SU-DHL-6 (cell line): ENCODE measurements around the gene TLR10.

ENCODE experiments used
- H2AFZ ChIP-seq: fragments of 200-600 bp; sonication (generic); 2 replicates; pipeline ENCODE4 v1.6.1; 2014; ENCODE audit warnings: low read depth, mild to moderate bottlenecking, moderate library complexity, mixed read lengths, antibody characterized with exemption, low read length; ENCODE audit not compliant: severe bottlenecking
- H3F3A ChIP-seq: fragments of 200-600 bp; shearing (Covaris generic); 2 replicates; pipeline ENCODE4 v1.6.0; 2016; ENCODE audit warnings: antibody characterized with exemption, mild to moderate bottlenecking; ENCODE audit not compliant: insufficient read depth
- H3K27ac ChIP-seq: fragments of 200-600 bp; sonication (generic); 2 replicates; pipeline ENCODE4 v1.5.1; 2016; ENCODE audit warnings: low read depth, mild to moderate bottlenecking, low read length, moderate library complexity, mixed read lengths
- H3K27me3 ChIP-seq: fragments of 200-600 bp; sonication (generic), shearing (Covaris generic); 2 replicates; pipeline ENCODE4 v1.6.0; 2014; ENCODE audit warnings: mild to moderate bottlenecking, low read length
- H3K36me3 ChIP-seq: fragments of 200-600 bp; sonication (generic); 2 replicates; pipeline ENCODE4 v1.6.1; 2014; ENCODE audit warnings: mild to moderate bottlenecking, low read length, mixed read lengths
- H3K4me2 ChIP-seq: fragments of 300-600, 200-600 bp; shearing (Covaris generic), sonication (generic); 2 replicates; pipeline ENCODE4 v1.6.0; 2014; ENCODE audit warnings: low read length, low read depth, mild to moderate bottlenecking; ENCODE audit not compliant: poor library complexity, severe bottlenecking
- H3K4me3 ChIP-seq: fragments of 200-600 bp; sonication (generic); 2 replicates; pipeline ENCODE4 v1.5.1; 2014; ENCODE audit warnings: antibody characterized with exemption, low read length, mild to moderate bottlenecking, mixed read lengths; ENCODE audit not compliant: insufficient read depth, poor library complexity, severe bottlenecking
- H3K79me2 ChIP-seq: fragments of 200-600 bp; sonication (generic); 2 replicates; pipeline ENCODE4 v1.6.1; 2014; ENCODE audit warnings: mild to moderate bottlenecking, low read length, moderate library complexity; ENCODE audit not compliant: insufficient read depth
- H3K9ac ChIP-seq: fragments of 200-600 bp; sonication (generic); 2 replicates; pipeline ENCODE4 v1.7.0; 2014; ENCODE audit warnings: mild to moderate bottlenecking, low read length
- H3K9me2 ChIP-seq: fragments of 200-600 bp; sonication (generic); replicated peaks from 2 replicates; pipeline ENCODE4 v1.6.1; 2014; ENCODE audit warnings: low read length; ENCODE audit not compliant: insufficient read depth
- H3K9me3 ChIP-seq: fragments of 200-600 bp; sonication (generic); 2 replicates; pipeline ENCODE4 v1.6.1; 2014; ENCODE audit warnings: low read length, mixed read lengths; ENCODE audit not compliant: insufficient read depth
- H4K20me1 ChIP-seq: fragments of 200-600 bp; sonication (generic); 2 replicates; pipeline ENCODE4 v1.6.1; 2014; ENCODE audit warnings: low read depth, mild to moderate bottlenecking, antibody characterized with exemption, low read length, moderate library complexity, mixed read lengths
- EZH2phosphoT487 ChIP-seq: fragments of 200-600 bp; sonication (generic), shearing (Covaris generic); conservative IDR thresholded peaks from 2 replicates; pipeline ENCODE4 v1.6.1; 2018; ENCODE audit warnings: mild to moderate bottlenecking, antibody characterized with exemption, low read length, moderate library complexity, mixed read lengths
- TF ChIP-seq, protein P1 (sequence below): fragments of 200-600 bp; sonication (generic); IDR thresholded peaks from one replicate; pipeline ENCODE4 v1.5.1; 2017; ENCODE audit warnings: antibody characterized with exemption, mild to moderate bottlenecking, low read length, moderate library complexity; ENCODE audit not compliant: insufficient read depth, poor library complexity, severe bottlenecking

Gene TLR10

GRCh38 chr4:38804654-38805295 is 22.0 kb upstream of the TLR10 start, which contains the start of gene TLR1:
Gene TLR1 (minus strand): TSS chr4:38804791. CDS start chr4:38798831, 5,960 bp downstream.
- Histone ChIP-seq H3K79me2 (peaks cover 38% of the 10 kb centered on the region), H4K20me1 (no peaks in the 10 kb centered on the region), H3K9ac (peak within 1 kb of the TSS; percentile 72), H3K4me2 (peak within 1 kb of the TSS; percentile 91), H2AFZ (no peak within 1 kb of the TSS), H3K9me3 (peaks cover 36% of the 10 kb centered on the region; the same call in 1 of the 2 replicates), H3K9me2 (no peaks in the 10 kb centered on the region), H3K4me3 (peak within 1 kb of the TSS; percentile 68), H3K27me3 (no peaks in the 10 kb centered on the region), H3K27ac (peak within 1 kb of the TSS; percentile 98), H3F3A (peaks cover 37% of the 10 kb centered on the region), H3K36me3 (peaks cover 42% of the 10 kb centered on the region)
- no peak for TF ChIP-seq EZH2phosphoT487
- TF ChIP-seq, protein P1, sequence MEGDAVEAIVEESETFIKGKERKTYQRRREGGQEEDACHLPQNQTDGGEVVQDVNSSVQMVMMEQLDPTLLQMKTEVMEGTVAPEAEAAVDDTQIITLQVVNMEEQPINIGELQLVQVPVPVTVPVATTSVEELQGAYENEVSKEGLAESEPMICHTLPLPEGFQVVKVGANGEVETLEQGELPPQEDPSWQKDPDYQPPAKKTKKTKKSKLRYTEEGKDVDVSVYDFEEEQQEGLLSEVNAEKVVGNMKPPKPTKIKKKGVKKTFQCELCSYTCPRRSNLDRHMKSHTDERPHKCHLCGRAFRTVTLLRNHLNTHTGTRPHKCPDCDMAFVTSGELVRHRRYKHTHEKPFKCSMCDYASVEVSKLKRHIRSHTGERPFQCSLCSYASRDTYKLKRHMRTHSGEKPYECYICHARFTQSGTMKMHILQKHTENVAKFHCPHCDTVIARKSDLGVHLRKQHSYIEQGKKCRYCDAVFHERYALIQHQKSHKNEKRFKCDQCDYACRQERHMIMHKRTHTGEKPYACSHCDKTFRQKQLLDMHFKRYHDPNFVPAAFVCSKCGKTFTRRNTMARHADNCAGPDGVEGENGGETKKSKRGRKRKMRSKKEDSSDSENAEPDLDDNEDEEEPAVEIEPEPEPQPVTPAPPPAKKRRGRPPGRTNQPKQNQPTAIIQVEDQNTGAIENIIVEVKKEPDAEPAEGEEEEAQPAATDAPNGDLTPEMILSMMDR: peak; percentile 22

GRCh38 chr4:38803833-38804653 is 21.3 kb upstream of the TLR10 start:
- Histone ChIP-seq H2AFZ (no peak overlapping the region), H3K27ac (peak overlapping the region; percentile 98), H3K9ac (peak overlapping the region; percentile 72), H3K4me3 (peak overlapping the region; percentile 68), H3K4me2 (peak overlapping the region; percentile 91), H4K20me1 (no peaks in the 10 kb centered on the region), H3K9me2 (no peaks in the 10 kb centered on the region), H3K79me2 (peaks cover 45% of the 10 kb centered on the region), H3K36me3 (peaks cover 49% of the 10 kb centered on the region), H3F3A (peaks cover 30% of the 10 kb centered on the region), H3K27me3 (no peaks in the 10 kb centered on the region), H3K9me3 (peaks cover 36% of the 10 kb centered on the region; the same call in 1 of the 2 replicates)
- TF ChIP-seq EZH2phosphoT487: no peak
- TF ChIP-seq, protein P1: no peak

GRCh38 chr4:38802561-38803355 is 20.0 kb upstream of the TLR10 start:
- Histone ChIP-seq H3K79me2 (peaks cover 55% of the 10 kb centered on the region), H3K9me3 (peaks cover 38% of the 10 kb centered on the region; the same call in 1 of the 2 replicates), H3K9ac (no peak overlapping the region), H3K27me3 (no peaks in the 10 kb centered on the region), H2AFZ (no peak overlapping the region), H3K36me3 (peaks cover 62% of the 10 kb centered on the region), H3K27ac (no peak overlapping the region), H3K4me2 (peak overlapping the region; percentile 91), H4K20me1 (no peaks in the 10 kb centered on the region), H3K4me3 (peak overlapping the region; percentile 68), H3F3A (peaks cover 25% of the 10 kb centered on the region), H3K9me2 (no peaks in the 10 kb centered on the region)
- TF ChIP-seq, protein P1: no peak
- TF ChIP-seq EZH2phosphoT487: no peak
